Chondrocyte (in vitro differentiated cells): ENCODE data around the gene PIK3R6. TPM values are rescaled to one million over a fixed set of nuclear protein-coding genes. Genes with fewer than 3 reads are reported as not detected.

Source experiments
- DNase-seq: peaks from one replicate; pipeline ENCODE4 v3.0.0; 2021; ENCODE audit warnings: mixed read lengths, low spot score
- H3K27ac Mint-ChIP-seq: one replicate; pipeline ENCODE4 v1.8.0; 2021; ENCODE audit warnings: mild to moderate bottlenecking, moderate library complexity, mixed read lengths; ENCODE audit not compliant: unreplicated experiment
- H3K27me3 Mint-ChIP-seq: 2 replicates; pipeline ENCODE4 v1.8.0; 2021; ENCODE audit warnings: low read depth, mixed read lengths
- H3K36me3 Mint-ChIP-seq: 2 replicates; pipeline ENCODE4 v1.8.0; 2021; ENCODE audit warnings: low read depth, mixed read lengths
- H3K4me1 Mint-ChIP-seq: 2 replicates; pipeline ENCODE4 v1.8.0; 2021; ENCODE audit warnings: low read depth, mild to moderate bottlenecking, mixed read lengths
- H3K4me3 Mint-ChIP-seq: one replicate; pipeline ENCODE4 v1.8.0; 2021; ENCODE audit warnings: mild to moderate bottlenecking, moderate library complexity, mixed read lengths; ENCODE audit not compliant: unreplicated experiment
- H3K9me3 Mint-ChIP-seq: 2 replicates; pipeline ENCODE4 v1.8.0; 2021; ENCODE audit warnings: low read depth, mixed read lengths
- CTCF ChIP-seq: fragments of 200-600 bp; sonication (generic); IDR thresholded peaks from 2 replicates; pipeline ENCODE4 v1.5.0; 2021; ENCODE audit warnings: antibody characterized with exemption, mild to moderate bottlenecking, moderate library complexity
- total RNA-seq: library from RNA; stranded (reverse); gene quantifications from 3 replicates; pipeline ENCODE4 v1.2.1, GENCODE V29; 2021

Gene PIK3R6
- total RNA-seq, 1 donor from 2014 or later: not detected

- no peak overlapping the region for H3K27ac Mint-ChIP-seq
- no peak for TF ChIP-seq CTCF
These were observed 17.0 kb upstream of the PIK3R6 start for GRCh38 chr17:8884336-8884990.

GRCh38 chr17:8883353-8883752 lies 15.9 kb upstream of the PIK3R6 start:
- DNase-seq: no peak
- H3K36me3 Mint-ChIP-seq: no peaks in the 10 kb centered on the region

More at GRCh38 chr17:8884336-8884990, 17.0 kb upstream of the PIK3R6 start:
- no peaks in the 10 kb centered on the region for H3K4me1 Mint-ChIP-seq
- H3K36me3 Mint-ChIP-seq: no peaks in the 10 kb centered on the region
- H3K4me3 Mint-ChIP-seq: no peak overlapping the region
- no peaks in the 10 kb centered on the region for H3K9me3 Mint-ChIP-seq
- peaks cover 4% of the 10 kb centered on the region for H3K27me3 Mint-ChIP-seq
- DNase-seq: no peak

GRCh38 chr17:8881606-8882005 lies 14.1 kb upstream of the PIK3R6 start:
- no peak for TF ChIP-seq CTCF
- H3K36me3 Mint-ChIP-seq: no peaks in the 10 kb centered on the region
- H3K9me3 Mint-ChIP-seq: no peaks in the 10 kb centered on the region
- peaks cover 10% of the 10 kb centered on the region for H3K27me3 Mint-ChIP-seq
- no peak for DNase-seq
- no peak overlapping the region for H3K4me3 Mint-ChIP-seq
- H3K4me1 Mint-ChIP-seq: no peaks in the 10 kb centered on the region
- H3K27ac Mint-ChIP-seq: no peak overlapping the region

More at GRCh38 chr17:8883353-8883752, 15.9 kb upstream of the PIK3R6 start:
- Mint-ChIP-seq H3K27me3 (peaks cover 8% of the 10 kb centered on the region), H3K4me3 (no peak overlapping the region), H3K9me3 (no peaks in the 10 kb centered on the region), H3K27ac (no peak overlapping the region), H3K4me1 (no peaks in the 10 kb centered on the region)
- TF ChIP-seq CTCF: no peak

GRCh38 chr17:8880466-8880865 lies 13.0 kb upstream of the PIK3R6 start:
- no peak overlapping the region for H3K27ac Mint-ChIP-seq
- no peaks in the 10 kb centered on the region for H3K9me3 Mint-ChIP-seq
- no peak overlapping the region for H3K4me3 Mint-ChIP-seq
- H3K36me3 Mint-ChIP-seq: no peaks in the 10 kb centered on the region
- H3K27me3 Mint-ChIP-seq: peaks cover 10% of the 10 kb centered on the region
- no peak for TF ChIP-seq CTCF
- no peaks in the 10 kb centered on the region for H3K4me1 Mint-ChIP-seq
- no peak for DNase-seq

- Mint-ChIP-seq H3K27ac (no peak overlapping the region), H3K4me1 (no peaks in the 10 kb centered on the region), H3K4me3 (no peak overlapping the region), H3K27me3 (peaks cover 12% of the 10 kb centered on the region), H3K36me3 (no peaks in the 10 kb centered on the region), H3K9me3 (no peaks in the 10 kb centered on the region)
- TF ChIP-seq CTCF: no peak
- no peak for DNase-seq
These were observed 11.9 kb upstream of the PIK3R6 start for GRCh38 chr17:8879410-8879809.
